Measurements from ENCODE around the gene PARVG.

PARVG gene

DNA sequence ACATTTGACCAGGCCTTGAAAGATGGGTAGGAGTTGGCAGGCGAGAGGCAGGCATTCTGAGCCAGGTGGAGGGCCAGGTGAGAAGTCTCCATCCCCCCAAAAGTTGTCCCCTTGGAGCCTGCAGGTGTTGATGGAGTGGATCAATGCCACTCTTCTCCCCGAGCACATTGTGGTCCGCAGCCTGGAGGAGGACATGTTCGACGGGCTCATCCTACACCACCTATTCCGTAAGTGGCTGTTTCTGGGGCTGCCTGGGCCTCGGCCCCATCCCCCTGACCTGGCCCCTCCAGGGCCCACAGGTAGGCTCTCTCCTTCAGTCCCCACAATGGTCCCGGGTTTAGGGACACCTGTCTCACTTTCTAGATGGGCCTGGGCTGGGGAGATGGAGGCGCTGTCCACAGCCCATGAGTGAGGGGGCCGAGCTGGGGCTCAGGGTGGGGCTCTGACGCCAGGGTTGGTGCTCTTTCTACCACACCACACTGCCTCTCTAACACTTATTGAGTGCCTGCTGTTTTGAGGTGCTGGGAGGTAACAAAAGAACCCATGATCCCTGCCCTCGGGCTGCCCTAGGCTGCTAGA lies 7.0 kb downstream of the PARVG start:
- peaks cover 16% of the 10 kb centered on the region for H3K27me3 ChIP-seq (replicated peaks; ENCODE audit: insufficient read depth, low read length)
- DNase-seq: no peak
- no peaks in the 10 kb centered on the region for H3K9me2 ChIP-seq (replicated peaks; ENCODE audit: insufficient read depth, low read length)
- H3K4me3 ChIP-seq (ENCODE audit: low read length): no peak overlapping the region
- H3K9ac ChIP-seq (ENCODE audit: low read length): no peak overlapping the region
- no peaks in the 10 kb centered on the region for H3K36me3 ChIP-seq (replicated peaks; ENCODE audit: insufficient read depth, low read length)
- TF ChIP-seq, protein P1, sequence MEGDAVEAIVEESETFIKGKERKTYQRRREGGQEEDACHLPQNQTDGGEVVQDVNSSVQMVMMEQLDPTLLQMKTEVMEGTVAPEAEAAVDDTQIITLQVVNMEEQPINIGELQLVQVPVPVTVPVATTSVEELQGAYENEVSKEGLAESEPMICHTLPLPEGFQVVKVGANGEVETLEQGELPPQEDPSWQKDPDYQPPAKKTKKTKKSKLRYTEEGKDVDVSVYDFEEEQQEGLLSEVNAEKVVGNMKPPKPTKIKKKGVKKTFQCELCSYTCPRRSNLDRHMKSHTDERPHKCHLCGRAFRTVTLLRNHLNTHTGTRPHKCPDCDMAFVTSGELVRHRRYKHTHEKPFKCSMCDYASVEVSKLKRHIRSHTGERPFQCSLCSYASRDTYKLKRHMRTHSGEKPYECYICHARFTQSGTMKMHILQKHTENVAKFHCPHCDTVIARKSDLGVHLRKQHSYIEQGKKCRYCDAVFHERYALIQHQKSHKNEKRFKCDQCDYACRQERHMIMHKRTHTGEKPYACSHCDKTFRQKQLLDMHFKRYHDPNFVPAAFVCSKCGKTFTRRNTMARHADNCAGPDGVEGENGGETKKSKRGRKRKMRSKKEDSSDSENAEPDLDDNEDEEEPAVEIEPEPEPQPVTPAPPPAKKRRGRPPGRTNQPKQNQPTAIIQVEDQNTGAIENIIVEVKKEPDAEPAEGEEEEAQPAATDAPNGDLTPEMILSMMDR (IDR thresholded peaks at IDR 0.05; ENCODE audit: low read length): no peak
- no peak for TF ChIP-seq EZH2 (optimal IDR thresholded peaks at IDR 0.05; ENCODE audit: low read depth, low read length)
- TF ChIP-seq EZH2phosphoT487 (IDR thresholded peaks at IDR 0.05; ENCODE audit: low read length): no peak
- no peak overlapping the region for H3K27ac ChIP-seq (ENCODE audit: low read length)
- no peaks in the 10 kb centered on the region for H4K20me1 ChIP-seq (ENCODE audit: insufficient read depth, low read length)
- no peaks in the 10 kb centered on the region for H3K79me2 ChIP-seq (ENCODE audit: low read length)
- H3K4me1 ChIP-seq (ENCODE audit: low read length): peaks cover 10% of the 10 kb centered on the region
- H3F3A ChIP-seq (ENCODE audit: insufficient read depth, low read length): no peaks in the 10 kb centered on the region
- no peak overlapping the region for H3K4me2 ChIP-seq (ENCODE audit: low read depth, low read length)
- H3K9me3 ChIP-seq (replicated peaks; ENCODE audit: insufficient read depth, low read length): no peaks in the 10 kb centered on the region
- H2AFZ ChIP-seq (ENCODE audit: low read length): no peak overlapping the region

DNA sequence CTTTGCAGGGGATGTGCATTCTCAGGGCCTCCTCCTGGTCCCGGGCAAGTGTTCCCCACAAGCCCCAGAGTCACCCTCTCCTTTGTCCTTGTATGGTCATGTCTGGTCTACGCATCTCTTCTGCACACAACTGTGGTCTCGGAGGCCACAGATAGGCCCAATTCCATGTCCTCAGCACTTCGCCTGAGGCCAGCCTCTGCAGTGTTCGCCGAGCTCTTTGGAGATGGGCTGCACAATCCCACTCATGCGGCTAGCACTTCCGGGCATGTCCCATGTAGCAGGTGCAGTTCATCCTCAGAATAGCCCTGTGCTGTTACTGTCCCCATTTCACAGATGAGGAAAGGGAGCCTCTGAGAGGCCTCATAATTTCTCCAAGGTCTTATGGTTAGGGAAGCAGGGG lies 7.6 kb downstream of the PARVG start:
- H3K27ac ChIP-seq (ENCODE audit: low read length): no peak overlapping the region
- no peaks in the 10 kb centered on the region for H3K9me3 ChIP-seq (replicated peaks; ENCODE audit: insufficient read depth, low read length)
- no peaks in the 10 kb centered on the region for H3K9me2 ChIP-seq (replicated peaks; ENCODE audit: insufficient read depth, low read length)
- H2AFZ ChIP-seq (ENCODE audit: low read length): no peak overlapping the region
- no peak overlapping the region for H3K9ac ChIP-seq (ENCODE audit: low read length)
- H3K36me3 ChIP-seq (replicated peaks; ENCODE audit: insufficient read depth, low read length): no peaks in the 10 kb centered on the region
- H3K27me3 ChIP-seq (replicated peaks; ENCODE audit: insufficient read depth, low read length): peaks cover 16% of the 10 kb centered on the region
- H3F3A ChIP-seq (ENCODE audit: insufficient read depth, low read length): 0 out of 2 replicates have a peak, but pooled peaks cover 2% of the 10 kb centered on the region
- H3K4me3 ChIP-seq (ENCODE audit: low read length): no peak overlapping the region
- no peaks in the 10 kb centered on the region for H4K20me1 ChIP-seq (ENCODE audit: insufficient read depth, low read length)
- TF ChIP-seq EZH2 (optimal IDR thresholded peaks at IDR 0.05; ENCODE audit: low read depth, low read length) (no peak), EZH2phosphoT487 (IDR thresholded peaks at IDR 0.05; ENCODE audit: low read length) (no peak)
- TF ChIP-seq, protein P1 (IDR thresholded peaks at IDR 0.05; ENCODE audit: low read length): no peak
- H3K4me1 ChIP-seq (ENCODE audit: low read length): peaks cover 15% of the 10 kb centered on the region
- H3K79me2 ChIP-seq (ENCODE audit: low read length): no peaks in the 10 kb centered on the region
- H3K4me2 ChIP-seq (ENCODE audit: low read depth, low read length): no peak overlapping the region
- no peak for DNase-seq

DNA sequence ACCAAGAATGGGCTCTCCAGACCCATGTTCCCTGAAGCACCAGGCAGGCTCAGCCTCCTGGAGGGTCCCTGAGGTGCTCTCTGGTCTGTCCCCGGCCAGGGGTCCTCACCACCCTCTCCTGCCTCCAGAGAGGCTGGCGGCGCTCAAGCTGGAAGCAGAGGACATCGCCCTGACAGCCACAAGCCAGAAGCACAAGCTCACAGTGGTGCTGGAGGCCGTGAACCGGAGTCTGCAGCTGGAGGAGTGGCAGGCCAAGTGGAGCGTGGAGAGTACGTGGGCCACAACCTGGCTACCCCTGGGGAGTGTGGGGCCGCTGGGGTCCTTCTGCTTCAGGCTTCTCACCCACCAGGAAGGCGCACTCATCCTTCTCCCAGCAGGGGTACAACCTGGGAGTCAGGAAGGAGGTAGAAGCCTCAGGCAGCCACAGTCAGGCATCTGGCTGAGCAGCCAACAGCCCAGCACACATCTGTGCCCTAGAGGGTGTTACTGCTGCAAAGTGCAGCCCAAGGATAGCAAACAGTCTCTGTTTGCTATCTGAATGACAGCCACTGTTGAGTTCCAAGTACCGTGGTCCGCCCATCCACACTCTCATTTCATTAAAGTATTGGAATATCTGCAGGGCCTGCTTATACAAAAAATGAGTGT lies 8.4 kb downstream of the PARVG start:
- H3K27me3 ChIP-seq (replicated peaks; ENCODE audit: insufficient read depth, low read length): peaks cover 23% of the 10 kb centered on the region
- H3K4me3 ChIP-seq (ENCODE audit: low read length): no peak overlapping the region
- H2AFZ ChIP-seq (ENCODE audit: low read length): no peak overlapping the region
- H3K9ac ChIP-seq (ENCODE audit: low read length): no peak overlapping the region
- H3K79me2 ChIP-seq (ENCODE audit: low read length): no peaks in the 10 kb centered on the region
- no peaks in the 10 kb centered on the region for H3K36me3 ChIP-seq (replicated peaks; ENCODE audit: insufficient read depth, low read length)
- no peak overlapping the region for H3K27ac ChIP-seq (ENCODE audit: low read length)
- peaks cover 23% of the 10 kb centered on the region for H3K4me1 ChIP-seq (ENCODE audit: low read length)
- no peaks in the 10 kb centered on the region for H3K9me3 ChIP-seq (replicated peaks; ENCODE audit: insufficient read depth, low read length)
- no peak overlapping the region for H3K4me2 ChIP-seq (ENCODE audit: low read depth, low read length)
- H3F3A ChIP-seq (ENCODE audit: insufficient read depth, low read length): 0 out of 2 replicates have a peak, but pooled peaks cover 7% of the 10 kb centered on the region
- TF ChIP-seq, protein P1 (IDR thresholded peaks at IDR 0.05; ENCODE audit: low read length): no peak
- TF ChIP-seq EZH2phosphoT487 (IDR thresholded peaks at IDR 0.05; ENCODE audit: low read length) (no peak), EZH2 (optimal IDR thresholded peaks at IDR 0.05; ENCODE audit: low read depth, low read length) (no peak)
- H3K9me2 ChIP-seq (replicated peaks; ENCODE audit: insufficient read depth, low read length): no peaks in the 10 kb centered on the region
- DNase-seq: no peak
- H4K20me1 ChIP-seq (ENCODE audit: insufficient read depth, low read length): no peaks in the 10 kb centered on the region
